Astrocyte (in vitro differentiated cells and primary cell): ENCODE results near the gene ZBTB9. TPM values are rescaled to one million over a fixed set of nuclear protein-coding genes. Genes with fewer than 3 reads are reported as not detected.

Experiments
- DNase-seq: peaks from one replicate; pipeline ENCODE4 v3.0.0-alpha.2; 2010; ENCODE audit warnings: low read depth
- FAIRE-seq: peaks from 2 replicates; lab custom pipeline; 2011; peaks lifted over from hg19 to GRCh38; lab: Jason Lieb, UNC
- H2AFZ ChIP-seq: 2 replicates; pipeline ENCODE4 v1.6.0; 2012; ENCODE audit warnings: low read depth, low read length, inconsistent platforms
- H3K27ac ChIP-seq: 2 replicates; pipeline ENCODE4 v1.5.1; 2011; ENCODE audit warnings: low read depth, low read length, inconsistent platforms
- H3K27me3 ChIP-seq: 2 replicates; pipeline ENCODE4 v1.6.0; 2011; ENCODE audit warnings: low read length, inconsistent platforms; ENCODE audit not compliant: insufficient read depth
- H3K36me3 ChIP-seq: 2 replicates; pipeline ENCODE4 v1.5.1; 2011; ENCODE audit warnings: low read length, inconsistent platforms; ENCODE audit not compliant: insufficient read depth
- H3K4me1 ChIP-seq: 2 replicates; pipeline ENCODE4 v1.5.1; 2011; ENCODE audit warnings: low read length, inconsistent platforms; ENCODE audit not compliant: insufficient read depth
- H3K4me2 ChIP-seq: 2 replicates; pipeline ENCODE4 v1.6.0; 2012; ENCODE audit warnings: low read length, inconsistent platforms
- H3K4me3 ChIP-seq: 2 replicates; pipeline ENCODE4 v1.5.1; 2011; ENCODE audit warnings: low read depth, mild to moderate bottlenecking, low read length, inconsistent platforms; ENCODE audit not compliant: insufficient read depth
- H3K79me2 ChIP-seq: 2 replicates; pipeline ENCODE4 v1.6.0; 2012; ENCODE audit warnings: mild to moderate bottlenecking, low read length, inconsistent platforms; ENCODE audit not compliant: insufficient read depth
- H3K9ac ChIP-seq: 2 replicates; pipeline ENCODE4 v1.6.0; 2012; ENCODE audit warnings: mild to moderate bottlenecking, low read length, inconsistent platforms
- H3K9me3 ChIP-seq: 2 replicates; pipeline ENCODE4 v1.5.1; 2012; ENCODE audit warnings: low read depth, mild to moderate bottlenecking, low read length, inconsistent platforms; ENCODE audit not compliant: insufficient read depth
- H4K20me1 ChIP-seq: 2 replicates; pipeline ENCODE4 v1.6.0; 2012; ENCODE audit warnings: low read length, inconsistent platforms; ENCODE audit not compliant: insufficient read depth
- H3K27ac Mint-ChIP-seq: one replicate; pipeline ENCODE4 v1.8.0; 2021; ENCODE audit warnings: mild to moderate bottlenecking, mixed read lengths; ENCODE audit not compliant: unreplicated experiment
- H3K27me3 Mint-ChIP-seq: one replicate; pipeline ENCODE4 v1.8.0; 2021; ENCODE audit warnings: low read depth, mixed read lengths; ENCODE audit not compliant: unreplicated experiment
- H3K36me3 Mint-ChIP-seq: one replicate; pipeline ENCODE4 v1.8.0; 2021; ENCODE audit warnings: low read depth, mixed read lengths; ENCODE audit not compliant: unreplicated experiment
- H3K4me1 Mint-ChIP-seq: one replicate; pipeline ENCODE4 v1.8.0; 2021; ENCODE audit warnings: low read depth, mixed read lengths; ENCODE audit not compliant: unreplicated experiment
- H3K4me3 Mint-ChIP-seq: one replicate; pipeline ENCODE4 v1.8.0; 2021; ENCODE audit warnings: mild to moderate bottlenecking, moderate library complexity, mixed read lengths; ENCODE audit not compliant: unreplicated experiment
- H3K9me3 Mint-ChIP-seq: one replicate; pipeline ENCODE4 v1.8.0; 2021; ENCODE audit warnings: mild to moderate bottlenecking, mixed read lengths; ENCODE audit not compliant: unreplicated experiment
- EZH2 ChIP-seq: IDR thresholded peaks from 2 replicates; pipeline ENCODE4 v1.6.1; 2012; ENCODE audit warnings: mild to moderate bottlenecking, low read length, inconsistent platforms; ENCODE audit not compliant: insufficient read depth
- total RNA-seq: library from RNA; stranded (reverse); gene quantifications from 2 replicates; pipeline ENCODE4 v1.2.1, GENCODE V29; 2021
- TF ChIP-seq, protein P1 (sequence below): IDR thresholded peaks from 2 replicates; pipeline ENCODE4 v1.5.1; 2011; ENCODE audit warnings: low read depth, mild to moderate bottlenecking, inconsistent platforms, low read length, moderate library complexity; ENCODE audit not compliant: insufficient read depth

The ZBTB9 gene
- total RNA-seq, 1 donor from 2014 or later, result 10.4 TPM

DNA sequence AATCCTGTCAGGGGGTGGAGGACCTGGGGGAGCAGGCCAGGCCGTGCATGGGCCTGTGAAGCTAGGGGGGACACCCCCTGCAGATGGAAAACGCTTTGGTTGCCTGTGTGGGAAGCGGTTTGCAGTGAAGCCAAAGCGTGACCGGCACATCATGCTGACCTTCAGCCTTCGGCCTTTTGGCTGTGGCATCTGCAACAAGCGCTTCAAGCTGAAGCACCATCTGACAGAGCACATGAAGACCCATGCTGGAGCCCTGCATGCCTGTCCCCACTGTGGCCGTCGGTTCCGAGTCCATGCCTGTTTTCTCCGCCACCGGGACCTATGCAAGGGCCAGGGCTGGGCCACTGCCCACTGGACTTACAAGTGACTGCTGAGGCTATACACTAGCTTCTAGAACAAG lies 1.8 kb downstream of the ZBTB9 start:
- Histone ChIP-seq H3K36me3 (peaks cover 11% of the 10 kb centered on the region), H4K20me1 (peaks cover 13% of the 10 kb centered on the region), H3K79me2 (peaks cover 31% of the 10 kb centered on the region), H3K9ac (no peak overlapping the region), H3K27ac (no peak overlapping the region), H3K9me3 (no peaks in the 10 kb centered on the region), H3K4me3 (no peak overlapping the region), H3K27me3 (no peaks in the 10 kb centered on the region), H2AFZ (no peak overlapping the region), H3K4me1 (peaks cover 8% of the 10 kb centered on the region), H3K4me2 (no peak overlapping the region)
- FAIRE-seq, result no peak
- peak overlapping the region; percentile 50 for H3K4me3 Mint-ChIP-seq
- TF ChIP-seq EZH2, result no peak
- TF ChIP-seq, protein P1, sequence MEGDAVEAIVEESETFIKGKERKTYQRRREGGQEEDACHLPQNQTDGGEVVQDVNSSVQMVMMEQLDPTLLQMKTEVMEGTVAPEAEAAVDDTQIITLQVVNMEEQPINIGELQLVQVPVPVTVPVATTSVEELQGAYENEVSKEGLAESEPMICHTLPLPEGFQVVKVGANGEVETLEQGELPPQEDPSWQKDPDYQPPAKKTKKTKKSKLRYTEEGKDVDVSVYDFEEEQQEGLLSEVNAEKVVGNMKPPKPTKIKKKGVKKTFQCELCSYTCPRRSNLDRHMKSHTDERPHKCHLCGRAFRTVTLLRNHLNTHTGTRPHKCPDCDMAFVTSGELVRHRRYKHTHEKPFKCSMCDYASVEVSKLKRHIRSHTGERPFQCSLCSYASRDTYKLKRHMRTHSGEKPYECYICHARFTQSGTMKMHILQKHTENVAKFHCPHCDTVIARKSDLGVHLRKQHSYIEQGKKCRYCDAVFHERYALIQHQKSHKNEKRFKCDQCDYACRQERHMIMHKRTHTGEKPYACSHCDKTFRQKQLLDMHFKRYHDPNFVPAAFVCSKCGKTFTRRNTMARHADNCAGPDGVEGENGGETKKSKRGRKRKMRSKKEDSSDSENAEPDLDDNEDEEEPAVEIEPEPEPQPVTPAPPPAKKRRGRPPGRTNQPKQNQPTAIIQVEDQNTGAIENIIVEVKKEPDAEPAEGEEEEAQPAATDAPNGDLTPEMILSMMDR, result no peak
- no peaks in the 10 kb centered on the region for H3K9me3 Mint-ChIP-seq
- H3K27me3 Mint-ChIP-seq, result no peaks in the 10 kb centered on the region
- H3K4me1 Mint-ChIP-seq, result peaks cover 8% of the 10 kb centered on the region
- no peak overlapping the region for H3K27ac Mint-ChIP-seq
- peaks cover 18% of the 10 kb centered on the region for H3K36me3 Mint-ChIP-seq
- no peak for DNase-seq

DNA sequence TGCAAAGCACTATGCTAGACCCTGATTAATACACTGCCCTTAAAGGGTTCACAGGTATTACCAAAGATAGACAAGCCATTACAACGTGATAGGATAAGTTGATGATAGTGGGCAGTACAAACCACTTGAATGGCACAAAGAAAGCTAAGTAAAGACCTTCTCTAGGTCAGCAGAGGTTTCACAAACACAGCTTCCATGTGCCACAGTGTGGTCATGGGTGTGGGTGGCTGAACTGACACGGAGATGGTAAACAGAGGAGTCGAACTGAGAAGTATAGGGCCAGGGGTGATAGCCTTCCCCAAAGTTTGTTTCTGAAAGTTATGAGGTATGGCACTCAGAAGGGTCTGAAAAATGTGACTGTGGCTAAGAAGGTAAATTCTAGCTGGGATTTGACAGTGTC lies 4.3 kb downstream of the ZBTB9 start:
- H3K27ac ChIP-seq, result no peak overlapping the region
- FAIRE-seq, result no peak
- no peak overlapping the region for H3K9ac ChIP-seq

DNA sequence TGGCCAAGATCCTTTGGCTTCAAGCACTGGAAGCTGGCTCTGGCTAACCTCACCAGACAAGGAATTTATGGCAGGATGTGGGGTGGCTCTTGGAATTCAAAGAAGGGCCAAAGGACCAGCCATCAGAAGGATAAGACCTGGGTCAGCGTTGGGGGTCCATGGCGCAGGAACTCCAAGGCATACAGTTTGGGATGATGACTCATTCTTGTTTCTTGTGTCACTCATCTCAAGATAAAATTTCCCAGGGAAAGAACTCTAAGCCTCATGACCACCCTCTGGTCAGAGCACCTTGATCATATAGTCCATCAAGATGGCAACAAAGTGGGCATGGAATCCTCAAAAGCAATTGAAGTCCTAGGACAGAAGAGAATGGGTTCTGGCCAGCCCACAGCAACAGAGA lies 4.8 kb downstream of the ZBTB9 start:
- H3K27me3 ChIP-seq, result peaks cover 3% of the 10 kb centered on the region
- DNase-seq (no peak), FAIRE-seq (no peak)
- H3K9ac ChIP-seq, result no peak overlapping the region
- H2AFZ ChIP-seq, result no peak overlapping the region
- peaks cover 11% of the 10 kb centered on the region for H3K36me3 ChIP-seq
- no peak overlapping the region for H3K4me3 ChIP-seq
- Mint-ChIP-seq H3K4me1 (peaks cover 5% of the 10 kb centered on the region), H3K4me3 (no peak overlapping the region), H3K36me3 (peaks cover 18% of the 10 kb centered on the region), H3K9me3 (no peaks in the 10 kb centered on the region), H3K27ac (no peak overlapping the region), H3K27me3 (peaks cover 8% of the 10 kb centered on the region)
- H4K20me1 ChIP-seq, result peaks cover 13% of the 10 kb centered on the region
- no peak overlapping the region for H3K4me2 ChIP-seq
- H3K4me1 ChIP-seq, result peaks cover 8% of the 10 kb centered on the region
- TF ChIP-seq, protein P1, result no peak
- TF ChIP-seq EZH2, result no peak
- no peak overlapping the region for H3K27ac ChIP-seq
- H3K9me3 ChIP-seq, result no peaks in the 10 kb centered on the region
- H3K79me2 ChIP-seq, result peaks cover 27% of the 10 kb centered on the region

More for the DNA sequence above, 4.3 kb downstream of the ZBTB9 start:
- Histone ChIP-seq H4K20me1 (peaks cover 13% of the 10 kb centered on the region), H3K4me3 (no peak overlapping the region), H2AFZ (no peak overlapping the region), H3K4me2 (no peak overlapping the region), H3K4me1 (peaks cover 8% of the 10 kb centered on the region), H3K27me3 (peaks cover 3% of the 10 kb centered on the region), H3K9me3 (no peaks in the 10 kb centered on the region), H3K36me3 (peaks cover 11% of the 10 kb centered on the region), H3K79me2 (peaks cover 31% of the 10 kb centered on the region)
- Mint-ChIP-seq H3K27me3 (peaks cover 8% of the 10 kb centered on the region), H3K4me1 (peaks cover 6% of the 10 kb centered on the region), H3K9me3 (no peaks in the 10 kb centered on the region), H3K4me3 (peak overlapping the region; percentile 24), H3K36me3 (peaks cover 18% of the 10 kb centered on the region), H3K27ac (no peak overlapping the region)
- TF ChIP-seq, protein P1, result no peak
- no peak for TF ChIP-seq EZH2
- DNase-seq, result no peak
